K562 (cell line): Measurements from ENCODE around the gene CDHR2. TPM values are rescaled to one million over a fixed set of nuclear protein-coding genes. Genes with fewer than 3 reads are reported as not detected.

Experiments
- ATAC-seq: fragments of 200-7000 bp; cut with Tn5 transposase; 3 replicates; pipeline ENCODE4 v1.9.1; 2020; ENCODE audit warnings: moderate library complexity
- BruUV-seq: library from RNA; stranded (reverse); fragments of 400-500 nt; replicated peaks from 2 replicates; lab custom pipeline; 2021; lab: Mats Ljungman, UMichigan
- CTCF ChIA-PET: fragments of 300-600 bp; formaldehyde crosslinking; extraction: SDS; loops from one replicate; lab custom pipeline; 2021; ENCODE audit warnings: low intra/inter-chr PET ratio; lab: Yijun Ruan, JAX
- POLR2A ChIA-PET: fragments of 300-600, 350-650 bp; sonication (Branson Sonifier 250); formaldehyde crosslinking; extraction: SDS; loops from one replicate; lab custom pipeline; 2021; ENCODE audit warnings: antibody characterized with exemption, inconsistent platforms; lab: Yijun Ruan, JAX
- DNase-seq, 4 experiments: peaks; one replicate each; pipeline versions ENCODE4 v3.0.0 to v3.0.0-alpha.2; 2011 to 2018; ENCODE audit warnings: low spot score in 3 of 4, mixed read lengths in 3 of 4; ENCODE audit errors: extremely low read depth in 1 of 4
- FAIRE-seq: peaks from 2 replicates; lab custom pipeline; 2011; peaks lifted over from hg19 to GRCh38; lab: Jason Lieb, UNC
- H2AFZ ChIP-seq: 2 replicates; pipeline ENCODE4 v1.6.0; 2011; ENCODE audit warnings: low read depth, low read length, control low read depth, inconsistent platforms
- H3K27ac ChIP-seq: fragments of 200-600 bp; 3 replicates; pipeline ENCODE4 v1.8.0; 2011; ENCODE audit warnings: low read depth, mild to moderate bottlenecking, control low read depth, inconsistent platforms, low read length, moderate library complexity, mixed read lengths; ENCODE audit errors: extremely low read depth
- H3K27me3 ChIP-seq, 2 experiments: fragments of 300-600 bp in 1 of 2; 2 replicates in 1 of 2; 3 replicates in 1 of 2; pipeline versions ENCODE4 v1.6.0 to v1.8.0; 2011; ENCODE audit warnings: inconsistent platforms in 2 of 2, low read length in 2 of 2, mild to moderate bottlenecking in 1 of 2, mixed read lengths in 1 of 2, moderate library complexity in 1 of 2; ENCODE audit not compliant: control insufficient read depth in 2 of 2, insufficient read depth in 2 of 2
- H3K36me3 ChIP-seq: fragments of 300-600 bp; 3 replicates; pipeline ENCODE4 v1.8.0; 2011; ENCODE audit warnings: mild to moderate bottlenecking, low read length, inconsistent platforms; ENCODE audit not compliant: control insufficient read depth, insufficient read depth
- H3K4me1 ChIP-seq, 2 experiments: fragments of 200-600 bp in 1 of 2; replicated peaks in 1 of 2; 2 replicates in 1 of 2; 3 replicates in 1 of 2; pipeline versions ENCODE4 v1.5.1 to v1.8.0; 2011; ENCODE audit warnings: inconsistent platforms in 2 of 2, low read length in 2 of 2, mild to moderate bottlenecking in 1 of 2, mixed read lengths in 1 of 2, moderate library complexity in 1 of 2; ENCODE audit not compliant: control insufficient read depth in 2 of 2, insufficient read depth in 2 of 2
- H3K4me2 ChIP-seq: 2 replicates; pipeline ENCODE4 v1.6.1; 2011; ENCODE audit warnings: low read length, control low read depth, inconsistent platforms, mixed read lengths; ENCODE audit not compliant: insufficient read depth
- H3K4me3 ChIP-seq: fragments of 200-600 bp; sonication (generic), shearing (Covaris generic); 2 replicates; pipeline ENCODE4 v1.5.1; 2016; ENCODE audit warnings: control low read depth, inconsistent platforms
- H3K79me2 ChIP-seq: fragments of 200-600 bp; 3 replicates; pipeline ENCODE4 v1.8.0; 2011; ENCODE audit warnings: low read length, inconsistent platforms; ENCODE audit not compliant: control insufficient read depth, insufficient read depth
- H3K9ac ChIP-seq, 2 experiments: 2 replicates each; pipeline versions ENCODE4 v1.6.0 to v1.6.1; 2011; ENCODE audit warnings: low read depth in 2 of 2, low read length in 2 of 2, control low read depth in 1 of 2, inconsistent platforms in 1 of 2, mild to moderate bottlenecking in 1 of 2, mixed read lengths in 1 of 2; ENCODE audit not compliant: insufficient read depth in 1 of 2
- H3K9me1 ChIP-seq: one replicate; pipeline ENCODE4 v1.6.0; 2011; ENCODE audit warnings: inconsistent platforms, mild to moderate bottlenecking, low read length, moderate library complexity; ENCODE audit not compliant: control insufficient read depth, insufficient read depth
- H3K9me3 ChIP-seq: replicated peaks from 2 replicates; pipeline ENCODE4 v1.5.1; 2011; ENCODE audit warnings: low read depth, low read length, inconsistent platforms; ENCODE audit not compliant: control insufficient read depth, insufficient read depth
- H4K20me1 ChIP-seq: replicated peaks from 2 replicates; pipeline ENCODE4 v1.6.1; 2011; ENCODE audit warnings: low read length, inconsistent platforms, mixed read lengths; ENCODE audit not compliant: control insufficient read depth, insufficient read depth
- CBX8 ChIP-seq: fragments of 200-600 bp; sonication (generic); IDR thresholded peaks from 2 replicates; pipeline ENCODE4 v1.6.1; 2012; ENCODE audit warnings: borderline replicate concordance, mixed run types, low read depth, mild to moderate bottlenecking, moderate library complexity, mixed read lengths, low read length, control low read depth, inconsistent platforms; ENCODE audit not compliant: poor library complexity, severe bottlenecking; ENCODE audit errors: extremely low read depth
- CTBP1 ChIP-seq: fragments of 450-650 bp; IDR thresholded peaks from 2 replicates; pipeline ENCODE4 v1.6.1; 2016; ENCODE audit warnings: borderline replicate concordance
- FOXM1 ChIP-seq, 2 experiments: fragments of 450-650 bp in 1 of 2; sonication (generic) in 1 of 2; formaldehyde crosslinking in 1 of 2; IDR thresholded peaks; 2 replicates each; pipeline versions ENCODE4 v1.6.1 to v1.9.0; 2017 to 2022; ENCODE audit warnings: low read depth in 2 of 2, mild to moderate bottlenecking in 2 of 2, missing genetic modification reagents in 1 of 2, moderate library complexity in 1 of 2
- FOXO4 ChIP-seq: fragments of 450-650 bp; formaldehyde crosslinking; IDR thresholded peaks from 2 replicates; pipeline ENCODE4 v1.4.0; 2020; ENCODE audit warnings: mild to moderate bottlenecking, moderate library complexity
- KHSRP ChIP-seq: fragments of 450-650 bp; IDR thresholded peaks from 2 replicates; pipeline ENCODE4 v1.6.1; 2017
- NONO ChIP-seq, 2 experiments: fragments of 200-400 bp in 1 of 2; fragments of 450-650 bp in 1 of 2; formaldehyde crosslinking in 1 of 2; IDR thresholded peaks; 2 replicates each; pipeline ENCODE4 v1.6.1; 2017; ENCODE audit warnings: low read depth in 2 of 2, mild to moderate bottlenecking in 2 of 2, moderate library complexity in 2 of 2, low read length in 1 of 2
- ZNF830 ChIP-seq: fragments of 250-450 bp; sonication (Bioruptor Pico); IDR thresholded peaks from 2 replicates; pipeline ENCODE4 v1.5.0; 2021; ENCODE audit warnings: mild to moderate bottlenecking
- whole genome bisulfite sequencing: fragments of 100-300 bp; shearing (Covaris generic); methylation state at CpG from one replicate; pipeline ENCODE4 v1.1.6; 2016; ENCODE audit warnings: low coverage, mixed read lengths; ENCODE audit not compliant: insufficient coverage; ENCODE audit errors: missing lambda C conversion rate; 5-methylcytosine and 5-hydroxymethylcytosine counted together
- in situ Hi-C: fragments of 300-500 bp; cut with MboI; formaldehyde crosslinking; loops from 4 replicates; pipeline ENCODE4 v1.15.0; 2018; ENCODE audit warnings: inconsistent platforms, mixed read lengths
- intact Hi-C: fragments of 100-400 bp; cut with micrococcal nuclease; formaldehyde crosslinking; loops from 2 replicates; pipeline ENCODE4 v1.14.2; 2022
- polyA plus RNA-seq, 8 experiments: library from polyadenylated mRNA; depleted of rRNA in 4 of 8; stranded (reverse) in 5 of 8; unstranded in 3 of 8; fragments of >200 nt; fragmentation: Nextera tagmentation in 2 of 8; fragmentation: Illumina TruSeq in 1 of 8; extraction: Ambion mirVana in 2 of 8; extraction: Trizol in 1 of 8; gene quantifications; 2 replicates each; pipeline versions ENCODE4 v1.2.1 to v1.2.3, GENCODE V29; 2011 to 2014; ENCODE audit warnings: inconsistent platforms in 1 of 8, missing spikeins in 1 of 8
- total RNA-seq, 7 experiments: library from RNA; depleted of rRNA in 6 of 7; stranded (reverse); fragments of >200 nt in 6 of 7; fragmentation: Illumina TruSeq in 2 of 7; extraction: Trizol in 2 of 7; gene quantifications; 2 replicates each; pipeline versions ENCODE4 v1.2.1 to v1.2.3, GENCODE V29; 2011 to 2021; ENCODE audit warnings: low replicate concordance in 1 of 7

CDHR2 gene
- total and polyA plus RNA-seq, 9 of the 15 experiments (the other 6 are each of a cell fraction or from before 2014, with no cell fraction given), result 0.01 to 0.62 (median 0.09) TPM; not detected in 2

GRCh38 chr5:176629853-176630680 lies 80.9 kb downstream of the CDHR2 start, which contains the start of the genes EIF4E1B and SNCB (continued):
- TF ChIP-seq FOXO4 (CRISPR knock-in tag) (no peak), FOXM1 (IDR thresholded peaks at IDR 0.05; ENCODE audit: low read depth) (no peak), FOXM1 (CRISPR knock-in tag; IDR thresholded peaks at IDR 0.05; ENCODE audit: low read depth) (no peak), ZNF830 (CRISPR knock-in tag) (no peak), CTBP1 (0 out of 2 replicates have a peak, but pooled peaks have one; percentile 11), CBX8 (no peak), KHSRP (no peak)
- TF ChIP-seq, all 486 proteins: peak for 8

- Histone ChIP-seq H3K27ac (no peak overlapping the region), H3K9ac (peak overlapping the region in 1 of 2 experiments; percentile 4; a peak in 1 of 4 replicates), H3K79me2 (no peaks in the 10 kb centered on the region), H3K9me1 (no peaks in the 10 kb centered on the region), H3K27me3 (peaks cover 48 to 81% of the 10 kb centered on the region in 2 experiments), H3K4me2 (no peak overlapping the region), H4K20me1 (peaks cover 12% of the 10 kb centered on the region; the same call in 1 of the 2 replicates), H3K36me3 (no peaks in the 10 kb centered on the region), H3K9me3 (no peaks in the 10 kb centered on the region), H2AFZ (no peak overlapping the region), H3K4me1 (peaks cover 0 to 23% of the 10 kb centered on the region in 2 experiments; a peak in 2 of 5 replicates), H3K4me3 (no peak overlapping the region)
- DNase-seq (no peak), ATAC-seq (no peak), FAIRE-seq (no peak)
- ChIA-PET POLR2A (interaction anchor here (1.0 kb wide), 1 partner anchor 9 kb away, joined by 4 read pairs; no protein-coding TSS in a partner anchor), CTCF (no interaction called here)
- BruUV-seq, result no TSS peak
- in situ Hi-C loops (no loop called here), intact Hi-C loops (no loop called here)
- TF ChIP-seq NONO (IDR thresholded peaks at IDR 0.05; ENCODE audit: low read depth in 2 of 2, low read length in 1 of 2) (no peak), CBX8 (peak; percentile 47)
- 16% methylated on average over 20 of the region's 20 CpGs for WGBS
These were observed 81.6 kb downstream of the CDHR2 start for GRCh38 chr5:176630681-176631222.
